Measurements from ENCODE around the gene RCBTB2.

DNA sequence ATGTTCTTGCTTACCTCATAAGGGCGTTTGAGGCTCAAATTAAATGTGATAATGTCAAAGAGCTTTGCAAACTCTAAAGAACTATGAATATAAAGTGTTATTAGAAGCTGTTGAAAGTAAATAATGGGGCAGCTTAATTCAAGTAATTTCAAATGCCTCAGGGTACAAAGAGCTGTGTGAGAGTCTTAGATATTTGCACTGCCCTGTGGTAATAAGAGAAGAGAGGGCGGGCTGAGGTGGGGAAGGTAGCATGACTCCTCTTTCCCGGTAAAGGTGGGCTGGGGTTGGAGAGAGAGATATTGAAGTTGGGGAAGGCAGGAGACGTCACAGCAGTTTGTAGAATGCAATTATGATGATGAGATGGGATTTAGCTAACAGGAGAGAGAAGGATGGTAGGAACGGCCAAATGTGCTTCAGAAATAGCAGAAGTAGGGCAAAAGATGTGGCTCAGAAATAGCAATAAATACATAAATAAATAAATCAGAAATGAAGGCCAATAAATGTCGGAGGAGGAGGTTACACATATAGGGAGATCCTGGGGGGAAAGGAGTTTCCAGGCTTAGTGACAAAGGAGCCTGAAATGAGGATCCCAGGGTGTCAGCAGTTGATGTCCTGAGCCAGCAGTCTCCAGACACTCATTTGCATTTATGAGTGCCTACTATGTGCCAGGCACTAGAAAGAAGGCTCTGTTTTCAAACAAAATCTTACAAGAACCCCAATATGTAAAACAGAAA is 35.7 kb upstream of the RCBTB2 start:
- TF ChIP-seq, protein P1, sequence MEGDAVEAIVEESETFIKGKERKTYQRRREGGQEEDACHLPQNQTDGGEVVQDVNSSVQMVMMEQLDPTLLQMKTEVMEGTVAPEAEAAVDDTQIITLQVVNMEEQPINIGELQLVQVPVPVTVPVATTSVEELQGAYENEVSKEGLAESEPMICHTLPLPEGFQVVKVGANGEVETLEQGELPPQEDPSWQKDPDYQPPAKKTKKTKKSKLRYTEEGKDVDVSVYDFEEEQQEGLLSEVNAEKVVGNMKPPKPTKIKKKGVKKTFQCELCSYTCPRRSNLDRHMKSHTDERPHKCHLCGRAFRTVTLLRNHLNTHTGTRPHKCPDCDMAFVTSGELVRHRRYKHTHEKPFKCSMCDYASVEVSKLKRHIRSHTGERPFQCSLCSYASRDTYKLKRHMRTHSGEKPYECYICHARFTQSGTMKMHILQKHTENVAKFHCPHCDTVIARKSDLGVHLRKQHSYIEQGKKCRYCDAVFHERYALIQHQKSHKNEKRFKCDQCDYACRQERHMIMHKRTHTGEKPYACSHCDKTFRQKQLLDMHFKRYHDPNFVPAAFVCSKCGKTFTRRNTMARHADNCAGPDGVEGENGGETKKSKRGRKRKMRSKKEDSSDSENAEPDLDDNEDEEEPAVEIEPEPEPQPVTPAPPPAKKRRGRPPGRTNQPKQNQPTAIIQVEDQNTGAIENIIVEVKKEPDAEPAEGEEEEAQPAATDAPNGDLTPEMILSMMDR (IDR thresholded peaks at IDR 0.05), result no peak
- TF ChIP-seq POLR2A (IDR thresholded peaks at IDR 0.05), result no peak
